H9 (cell line): ENCODE results near the gene MYDGF. TPM values are rescaled to one million over a fixed set of nuclear protein-coding genes. Genes with fewer than 3 reads are reported as not detected.
A peak's percentile ranks its signal among the peaks of the same experiment; 100 is the strongest.

Experiments used
- DNase-seq: peaks from one replicate; pipeline ENCODE4 v3.0.0-alpha.2; 2017
- H2AFZ ChIP-seq: one replicate; pipeline ENCODE4 v1.6.1; 2013; ENCODE audit warnings: mild to moderate bottlenecking, low read length, control low read depth, moderate library complexity
- H2AK5ac ChIP-seq: 2 replicates; pipeline ENCODE4 v1.6.1; 2013; ENCODE audit warnings: low read length, control low read depth, mixed read lengths; ENCODE audit not compliant: insufficient read length
- H2BK120ac ChIP-seq: one replicate; pipeline ENCODE4 v1.6.1; 2013; ENCODE audit warnings: low read depth, mild to moderate bottlenecking, low read length, control low read depth, inconsistent platforms; ENCODE audit not compliant: poor library complexity, severe bottlenecking
- H2BK12ac ChIP-seq: 2 replicates; pipeline ENCODE4 v1.6.1; 2013; ENCODE audit warnings: low read length, control low read depth, mixed read lengths, low read depth; ENCODE audit not compliant: insufficient read length
- H2BK15ac ChIP-seq: 2 replicates; pipeline ENCODE4 v1.6.1; 2013; ENCODE audit warnings: low read depth, low read length, control low read depth
- H2BK20ac ChIP-seq: one replicate; pipeline ENCODE4 v1.6.1; 2013; ENCODE audit warnings: low read depth, mild to moderate bottlenecking, low read length, control low read depth, inconsistent platforms; ENCODE audit not compliant: poor library complexity, severe bottlenecking
- H2BK5ac ChIP-seq: 2 replicates; pipeline ENCODE4 v1.6.1; 2013; ENCODE audit warnings: low read length, control low read depth, mixed read lengths; ENCODE audit not compliant: insufficient read length
- H3K14ac ChIP-seq: 2 replicates; pipeline ENCODE4 v1.6.1; 2013; ENCODE audit warnings: low read length, control low read depth; ENCODE audit not compliant: insufficient read depth
- H3K18ac ChIP-seq: 2 replicates; pipeline ENCODE4 v1.6.1; 2013; ENCODE audit warnings: low read depth, mild to moderate bottlenecking, mixed read lengths, low read length, control low read depth; ENCODE audit not compliant: insufficient read length
- H3K23ac ChIP-seq: 2 replicates; pipeline ENCODE4 v1.6.1; 2013; ENCODE audit warnings: low read length, control low read depth, mixed read lengths, low read depth; ENCODE audit not compliant: insufficient read length
- H3K23me2 ChIP-seq: 2 replicates; pipeline ENCODE4 v1.6.1; 2013; ENCODE audit warnings: low read depth, mild to moderate bottlenecking, mixed read lengths, low read length, control low read depth; ENCODE audit not compliant: insufficient read length, poor library complexity, severe bottlenecking
- H3K27ac ChIP-seq: 2 replicates; pipeline ENCODE4 v1.5.1; 2013; ENCODE audit warnings: low read length, control low read depth, mixed read lengths, low read depth; ENCODE audit not compliant: insufficient read length
- H3K27me3 ChIP-seq: 2 replicates; pipeline ENCODE4 v1.6.1; 2013; ENCODE audit warnings: low read length, control low read depth, inconsistent platforms; ENCODE audit not compliant: insufficient read depth
- H3K4ac ChIP-seq: 2 replicates; pipeline ENCODE4 v1.6.1; 2013; ENCODE audit warnings: low read depth, mild to moderate bottlenecking, control low read depth, inconsistent platforms, low read length, moderate library complexity
- H3K4me1 ChIP-seq: 2 replicates; pipeline ENCODE4 v1.6.1; 2013; ENCODE audit warnings: low read length, control low read depth, inconsistent platforms; ENCODE audit not compliant: insufficient read depth
- H3K4me2 ChIP-seq: 2 replicates; pipeline ENCODE4 v1.6.1; 2013; ENCODE audit warnings: low read length, control low read depth, mixed read lengths; ENCODE audit not compliant: insufficient read length, insufficient read depth
- H3K56ac ChIP-seq: 2 replicates; pipeline ENCODE4 v1.6.1; 2013; ENCODE audit warnings: low read depth, mild to moderate bottlenecking, mixed read lengths, low read length, control low read depth; ENCODE audit not compliant: insufficient read length
- H3K79me1 ChIP-seq: 2 replicates; pipeline ENCODE4 v1.6.1; 2013; ENCODE audit warnings: low read depth, mild to moderate bottlenecking, moderate library complexity, low read length, control low read depth, inconsistent platforms; ENCODE audit not compliant: insufficient read depth, poor library complexity, severe bottlenecking
- H3K79me2 ChIP-seq: 2 replicates; pipeline ENCODE4 v1.6.1; 2013; ENCODE audit warnings: low read length, control low read depth, inconsistent platforms; ENCODE audit not compliant: insufficient read depth
- H3K9ac ChIP-seq: 2 replicates; pipeline ENCODE4 v1.6.1; 2013; ENCODE audit warnings: low read length, control low read depth, mixed read lengths; ENCODE audit not compliant: insufficient read length; ENCODE audit errors: extremely low read depth
- H3K9me3 ChIP-seq: one replicate; pipeline ENCODE4 v1.6.1; 2013; ENCODE audit warnings: low read depth, low read length, inconsistent platforms; ENCODE audit not compliant: control insufficient read depth
- H3T11ph ChIP-seq: one replicate; pipeline ENCODE4 v1.6.1; 2013; ENCODE audit warnings: mild to moderate bottlenecking, low read length, control low read depth, inconsistent platforms
- H4K20me1 ChIP-seq: one replicate; pipeline ENCODE4 v1.6.1; 2013; ENCODE audit not compliant: control insufficient read depth, insufficient read length, insufficient read depth
- H4K5ac ChIP-seq: 2 replicates; pipeline ENCODE4 v1.6.1; 2013; ENCODE audit warnings: low read depth, mild to moderate bottlenecking, mixed read lengths, low read length, control low read depth; ENCODE audit not compliant: insufficient read length
- H4K8ac ChIP-seq: replicated peaks from 2 replicates; pipeline ENCODE4 v1.6.1; 2013; ENCODE audit warnings: low read length, control low read depth, mixed read lengths, low read depth; ENCODE audit not compliant: insufficient read length
- H4K91ac ChIP-seq: 2 replicates; pipeline ENCODE4 v1.6.1; 2013; ENCODE audit warnings: low read depth, mild to moderate bottlenecking, moderate library complexity, mixed read lengths, low read length, control low read depth; ENCODE audit not compliant: insufficient read length
- H3K27ac Mint-ChIP-seq, 3 experiments: 2 replicates in 2 of 3; 3 replicates in 1 of 3; pipeline ENCODE4 v1.8.0; 2020 to 2021; ENCODE audit warnings: mixed read lengths in 3 of 3, mild to moderate bottlenecking in 1 of 3, moderate library complexity in 1 of 3
- H3K27me3 Mint-ChIP-seq: 2 replicates; pipeline ENCODE4 v1.8.0; 2021; ENCODE audit warnings: low read depth, mild to moderate bottlenecking, moderate library complexity, mixed read lengths
- H3K36me3 Mint-ChIP-seq, 3 experiments: 2 replicates in 2 of 3; 3 replicates in 1 of 3; pipeline ENCODE4 v1.8.0; 2020 to 2021; ENCODE audit warnings: low read depth in 3 of 3, mixed read lengths in 3 of 3; ENCODE audit not compliant: insufficient read depth in 1 of 3
- H3K4me1 Mint-ChIP-seq, 2 experiments: 2 replicates each; pipeline ENCODE4 v1.8.0; 2020; ENCODE audit warnings: mixed read lengths in 2 of 2
- H3K4me3 Mint-ChIP-seq, 2 experiments: 2 replicates in 1 of 2; 3 replicates in 1 of 2; pipeline ENCODE4 v1.8.0; 2020 to 2021; ENCODE audit warnings: mild to moderate bottlenecking in 2 of 2, mixed read lengths in 2 of 2, moderate library complexity in 1 of 2
- H3K9me3 Mint-ChIP-seq, 2 experiments: 2 replicates in 1 of 2; 3 replicates in 1 of 2; pipeline ENCODE4 v1.8.0; 2020; ENCODE audit warnings: mild to moderate bottlenecking in 2 of 2, mixed read lengths in 2 of 2, moderate library complexity in 1 of 2
- WGBS: extraction: QIAGEN DNeasy Blood & Tissue Kit; methylation state at CpG from one replicate; pipeline ENCODE4 v1.1.7; 2013; ENCODE audit warnings: missing lambda C conversion rate, low lambda C conversion rate, mixed read lengths; ENCODE audit not compliant: insufficient read length; ENCODE audit errors: extremely low coverage; 5-methylcytosine and 5-hydroxymethylcytosine counted together
- total RNA-seq: library from RNA; stranded (reverse); gene quantifications from 2 replicates; pipeline ENCODE4 v1.2.1, GENCODE V29; 2021
- TF ChIP-seq, protein P1 (sequence below): fragments of 200-600 bp; sonication (generic); conservative IDR thresholded peaks from 3 replicates; pipeline ENCODE4 v1.8.0; 2021; ENCODE audit warnings: antibody characterized with exemption, mild to moderate bottlenecking

Gene MYDGF
- total RNA-seq, 1 experiment from 2014 or later, result 43.4 TPM

DNA sequence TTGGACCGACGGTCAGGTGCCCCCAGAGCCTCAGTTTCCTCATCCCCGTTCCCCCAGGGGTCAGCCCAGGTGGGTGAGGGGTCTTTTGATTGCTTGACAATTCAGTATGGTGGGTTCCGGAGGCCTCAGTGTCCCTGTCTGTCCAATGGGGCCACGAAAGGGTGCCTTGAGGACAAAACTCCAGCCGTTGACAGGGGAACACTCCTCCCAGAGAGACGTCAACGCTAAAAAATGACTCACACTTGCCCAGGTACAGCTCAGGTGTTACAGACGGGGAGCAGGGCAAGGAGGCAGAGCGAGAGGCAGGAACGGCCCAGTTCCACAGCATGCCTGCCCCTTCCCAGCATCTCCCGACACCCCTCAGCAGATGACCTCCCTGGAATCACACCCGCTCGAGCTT, 29.0 kb downstream of the MYDGF start:
- Histone ChIP-seq H3K56ac (no peak overlapping the region), H3K9ac (no peak overlapping the region), H2BK120ac (no peak overlapping the region), H3K4me2 (no peak overlapping the region), H2AK5ac (no peak overlapping the region), H2BK5ac (no peak overlapping the region), H3K23me2 (peaks cover 9% of the 10 kb centered on the region), H3K27me3 (no peaks in the 10 kb centered on the region), H3K4ac (no peak overlapping the region), H2BK20ac (no peak overlapping the region), H2BK15ac (no peak overlapping the region), H3T11ph (no peak overlapping the region), H4K5ac (no peak overlapping the region), H4K91ac (no peak overlapping the region), H3K79me1 (no peaks in the 10 kb centered on the region), H2BK12ac (no peak overlapping the region), H3K27ac (no peak overlapping the region), H3K79me2 (no peaks in the 10 kb centered on the region), H2AFZ (no peak overlapping the region), H3K4me1 (no peaks in the 10 kb centered on the region), H3K14ac (no peak overlapping the region), H3K9me3 (no peaks in the 10 kb centered on the region), H3K23ac (no peak overlapping the region), H4K20me1 (no peaks in the 10 kb centered on the region), H3K18ac (no peak overlapping the region), H4K8ac (no peak overlapping the region)
- H3K36me3 Mint-ChIP-seq, result peaks cover 0 to 2% (median 0%) of the 10 kb centered on the region in 3 experiments; a peak in 2 of 7 replicates
- H3K27me3 Mint-ChIP-seq, result peaks cover 17% of the 10 kb centered on the region
- H3K4me3 Mint-ChIP-seq, result no peak overlapping the region; a peak in 1 of 5 replicates
- DNase-seq, result no peak
- H3K9me3 Mint-ChIP-seq, result no peaks in the 10 kb centered on the region
- no CpG with 5 or more reads among the region's 14 CpGs for WGBS
- 0 out of 7 replicates have a peak overlapping the region, but pooled peaks of 1 of the 3 experiments have one; percentile 13 for H3K27ac Mint-ChIP-seq
- TF ChIP-seq, protein P1, sequence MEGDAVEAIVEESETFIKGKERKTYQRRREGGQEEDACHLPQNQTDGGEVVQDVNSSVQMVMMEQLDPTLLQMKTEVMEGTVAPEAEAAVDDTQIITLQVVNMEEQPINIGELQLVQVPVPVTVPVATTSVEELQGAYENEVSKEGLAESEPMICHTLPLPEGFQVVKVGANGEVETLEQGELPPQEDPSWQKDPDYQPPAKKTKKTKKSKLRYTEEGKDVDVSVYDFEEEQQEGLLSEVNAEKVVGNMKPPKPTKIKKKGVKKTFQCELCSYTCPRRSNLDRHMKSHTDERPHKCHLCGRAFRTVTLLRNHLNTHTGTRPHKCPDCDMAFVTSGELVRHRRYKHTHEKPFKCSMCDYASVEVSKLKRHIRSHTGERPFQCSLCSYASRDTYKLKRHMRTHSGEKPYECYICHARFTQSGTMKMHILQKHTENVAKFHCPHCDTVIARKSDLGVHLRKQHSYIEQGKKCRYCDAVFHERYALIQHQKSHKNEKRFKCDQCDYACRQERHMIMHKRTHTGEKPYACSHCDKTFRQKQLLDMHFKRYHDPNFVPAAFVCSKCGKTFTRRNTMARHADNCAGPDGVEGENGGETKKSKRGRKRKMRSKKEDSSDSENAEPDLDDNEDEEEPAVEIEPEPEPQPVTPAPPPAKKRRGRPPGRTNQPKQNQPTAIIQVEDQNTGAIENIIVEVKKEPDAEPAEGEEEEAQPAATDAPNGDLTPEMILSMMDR, result no peak
- peaks cover 4 to 14% of the 10 kb centered on the region in 2 experiments; a peak in 3 of 4 replicates for H3K4me1 Mint-ChIP-seq
